Mammary epithelial cell (primary cell): Measurements from ENCODE around the gene GPA33.

Source experiments
- EZH2 ChIP-seq: IDR thresholded peaks from 2 replicates; pipeline ENCODE4 v1.6.1; 2012; ENCODE audit warnings: low read length, inconsistent platforms, borderline replicate concordance
- TF ChIP-seq, protein P1 (sequence below), 2 donors: IDR thresholded peaks in 1 of 2; conservative IDR thresholded peaks in 1 of 2; 2 replicates each; pipeline ENCODE4 v1.5.1; 2011 to 2012; ENCODE audit warnings: inconsistent platforms in 2 of 2, low read length in 2 of 2, mild to moderate bottlenecking in 2 of 2, control low read depth in 1 of 2, low read depth in 1 of 2; ENCODE audit not compliant: insufficient read depth in 1 of 2; ENCODE audit errors: extremely low read depth in 1 of 2

DNA sequence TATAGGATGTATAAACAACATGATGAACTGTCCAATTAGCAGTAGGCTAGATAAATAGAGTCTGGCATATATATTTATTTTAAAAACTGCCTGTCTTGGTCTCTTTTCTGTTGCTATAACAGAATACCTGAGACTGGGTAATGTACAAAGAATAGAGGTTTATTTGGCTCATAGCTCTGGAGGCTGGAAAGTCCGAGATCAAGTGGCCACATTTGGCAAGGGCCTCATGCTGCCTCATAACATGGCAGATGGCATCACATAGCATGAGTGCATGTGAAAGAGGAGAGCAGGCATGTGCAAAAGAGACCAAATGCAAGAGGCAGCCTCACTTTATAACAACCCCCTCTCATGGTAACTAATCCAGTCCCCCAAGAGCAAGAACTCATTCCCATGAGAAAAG is 9.7 kb upstream of the GPA33 start:
- TF ChIP-seq, protein P1, sequence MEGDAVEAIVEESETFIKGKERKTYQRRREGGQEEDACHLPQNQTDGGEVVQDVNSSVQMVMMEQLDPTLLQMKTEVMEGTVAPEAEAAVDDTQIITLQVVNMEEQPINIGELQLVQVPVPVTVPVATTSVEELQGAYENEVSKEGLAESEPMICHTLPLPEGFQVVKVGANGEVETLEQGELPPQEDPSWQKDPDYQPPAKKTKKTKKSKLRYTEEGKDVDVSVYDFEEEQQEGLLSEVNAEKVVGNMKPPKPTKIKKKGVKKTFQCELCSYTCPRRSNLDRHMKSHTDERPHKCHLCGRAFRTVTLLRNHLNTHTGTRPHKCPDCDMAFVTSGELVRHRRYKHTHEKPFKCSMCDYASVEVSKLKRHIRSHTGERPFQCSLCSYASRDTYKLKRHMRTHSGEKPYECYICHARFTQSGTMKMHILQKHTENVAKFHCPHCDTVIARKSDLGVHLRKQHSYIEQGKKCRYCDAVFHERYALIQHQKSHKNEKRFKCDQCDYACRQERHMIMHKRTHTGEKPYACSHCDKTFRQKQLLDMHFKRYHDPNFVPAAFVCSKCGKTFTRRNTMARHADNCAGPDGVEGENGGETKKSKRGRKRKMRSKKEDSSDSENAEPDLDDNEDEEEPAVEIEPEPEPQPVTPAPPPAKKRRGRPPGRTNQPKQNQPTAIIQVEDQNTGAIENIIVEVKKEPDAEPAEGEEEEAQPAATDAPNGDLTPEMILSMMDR (conservative IDR thresholded peaks at IDR 0.05 in 1 of 2, IDR thresholded peaks at IDR 0.05 in 1 of 2; ENCODE audit: extremely low read depth in 1 of 2, insufficient read depth in 1 of 2, low read depth in 1 of 2, low read length in 2 of 2) = no peak
- TF ChIP-seq EZH2 = no peak
